ENCODE measurements around the gene DNAH10.

The DNAH10 gene, protein sequence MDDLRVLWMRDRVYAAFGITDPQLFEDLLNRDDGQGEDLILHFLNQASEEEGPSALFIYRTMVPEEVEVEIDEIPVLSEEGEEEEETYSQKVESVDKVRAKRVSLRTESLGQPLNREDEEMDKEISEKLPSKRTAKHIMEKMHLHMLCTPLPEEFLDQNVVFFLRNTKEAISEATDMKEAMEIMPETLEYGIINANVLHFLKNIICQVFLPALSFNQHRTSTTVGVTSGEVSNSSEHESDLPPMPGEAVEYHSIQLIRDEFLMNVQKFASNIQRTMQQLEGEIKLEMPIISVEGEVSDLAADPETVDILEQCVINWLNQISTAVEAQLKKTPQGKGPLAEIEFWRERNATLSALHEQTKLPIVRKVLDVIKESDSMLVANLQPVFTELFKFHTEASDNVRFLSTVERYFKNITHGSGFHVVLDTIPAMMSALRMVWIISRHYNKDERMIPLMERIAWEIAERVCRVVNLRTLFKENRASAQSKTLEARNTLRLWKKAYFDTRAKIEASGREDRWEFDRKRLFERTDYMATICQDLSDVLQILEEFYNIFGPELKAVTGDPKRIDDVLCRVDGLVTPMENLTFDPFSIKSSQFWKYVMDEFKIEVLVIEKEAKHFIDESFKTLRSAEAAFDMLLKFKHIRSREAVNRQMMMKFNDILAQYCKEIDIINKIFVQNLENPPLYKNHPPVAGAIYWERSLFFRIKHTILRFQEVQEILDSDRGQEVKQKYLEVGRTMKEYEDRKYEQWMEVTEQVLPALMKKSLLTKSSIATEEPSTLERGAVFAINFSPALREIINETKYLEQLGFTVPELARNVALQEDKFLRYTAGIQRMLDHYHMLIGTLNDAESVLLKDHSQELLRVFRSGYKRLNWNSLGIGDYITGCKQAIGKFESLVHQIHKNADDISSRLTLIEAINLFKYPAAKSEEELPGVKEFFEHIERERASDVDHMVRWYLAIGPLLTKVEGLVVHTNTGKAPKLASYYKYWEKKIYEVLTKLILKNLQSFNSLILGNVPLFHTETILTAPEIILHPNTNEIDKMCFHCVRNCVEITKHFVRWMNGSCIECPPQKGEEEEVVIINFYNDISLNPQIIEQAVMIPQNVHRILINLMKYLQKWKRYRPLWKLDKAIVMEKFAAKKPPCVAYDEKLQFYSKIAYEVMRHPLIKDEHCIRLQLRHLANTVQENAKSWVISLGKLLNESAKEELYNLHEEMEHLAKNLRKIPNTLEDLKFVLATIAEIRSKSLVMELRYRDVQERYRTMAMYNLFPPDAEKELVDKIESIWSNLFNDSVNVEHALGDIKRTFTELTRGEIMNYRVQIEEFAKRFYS (N-terminal part only)

DNA sequence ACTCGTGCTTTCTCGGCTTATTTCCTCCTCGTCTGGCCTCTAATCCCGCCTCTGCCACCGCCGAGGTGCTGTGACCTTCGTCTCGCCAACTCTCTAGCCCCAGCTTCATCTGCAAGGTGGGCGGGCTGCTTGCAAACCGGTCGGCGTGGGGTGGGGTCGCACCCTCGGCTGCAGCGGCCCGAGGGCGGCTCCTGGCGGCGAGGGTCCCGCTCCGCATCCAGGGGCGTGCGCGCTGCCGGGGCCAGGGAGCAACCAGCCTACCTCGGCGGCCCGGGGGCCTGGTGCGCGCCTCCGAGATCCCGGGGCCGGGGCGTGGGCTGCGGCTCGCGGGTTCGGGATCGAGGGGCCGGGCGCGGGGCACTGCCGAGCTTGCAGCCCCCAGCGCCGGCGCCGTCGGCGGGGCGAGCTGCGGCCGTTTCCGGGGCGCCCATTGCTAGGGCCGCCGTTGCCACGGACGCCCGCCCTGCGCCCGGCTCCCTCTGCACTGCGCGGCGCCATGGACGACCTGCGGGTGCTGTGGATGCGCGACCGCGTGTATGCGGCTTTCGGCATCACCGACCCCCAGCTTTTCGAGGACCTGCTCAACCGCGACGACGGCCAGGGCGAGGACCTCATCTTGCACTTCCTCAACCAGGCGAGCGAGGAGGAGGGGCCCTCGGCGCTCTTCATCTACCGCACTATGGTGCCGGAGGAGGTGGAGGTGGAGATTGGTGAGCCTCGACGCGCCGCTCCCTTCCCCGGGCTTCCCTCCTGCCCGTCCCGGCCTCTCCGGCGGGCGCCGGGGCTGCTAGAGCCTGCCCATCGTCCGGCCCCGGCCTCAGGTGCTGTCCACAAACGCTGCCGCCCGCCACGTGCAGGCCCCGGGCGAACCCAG lies at the start of gene DNAH10:
Gene DNAH10, plus strand, starts transcription at position 461 of the 874 bp plus-strand sequence. Its CDS starts 36 bp downstream, at position 497.
- no peak for DNase-seq (ENCODE audit: low read depth in 2 of 2, low spot score in 1 of 2)

DNA sequence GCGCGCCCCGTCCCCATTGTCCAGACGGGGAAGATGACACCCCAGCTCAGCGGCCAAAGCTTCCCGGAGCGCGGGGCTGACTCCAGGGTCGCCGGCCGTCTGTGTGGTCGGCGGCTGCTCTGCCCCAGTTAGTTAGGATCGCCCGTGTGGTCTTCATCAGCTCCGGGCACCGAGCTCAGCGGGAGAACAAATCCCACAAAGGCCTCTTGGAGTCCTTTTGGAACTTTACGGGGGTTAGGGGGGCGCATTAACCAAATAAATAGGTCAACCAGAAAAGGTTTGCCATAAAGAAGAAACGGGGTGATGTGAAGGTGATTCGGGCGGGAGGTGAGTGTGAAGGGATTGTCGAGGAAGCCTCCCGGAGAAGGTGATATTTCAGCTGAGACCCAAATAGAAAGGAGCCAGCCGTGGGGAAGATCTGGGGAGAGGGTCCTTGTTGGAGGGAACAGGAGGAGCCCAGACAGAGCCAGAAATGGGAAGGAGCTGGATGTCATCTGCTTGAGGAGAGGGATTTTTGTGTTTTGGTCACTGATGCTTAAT lies 49.3 kb upstream of the DNAH10 start:
- DNase-seq (ENCODE audit: low read depth in 2 of 2, low spot score in 1 of 2), result no peak

DNA sequence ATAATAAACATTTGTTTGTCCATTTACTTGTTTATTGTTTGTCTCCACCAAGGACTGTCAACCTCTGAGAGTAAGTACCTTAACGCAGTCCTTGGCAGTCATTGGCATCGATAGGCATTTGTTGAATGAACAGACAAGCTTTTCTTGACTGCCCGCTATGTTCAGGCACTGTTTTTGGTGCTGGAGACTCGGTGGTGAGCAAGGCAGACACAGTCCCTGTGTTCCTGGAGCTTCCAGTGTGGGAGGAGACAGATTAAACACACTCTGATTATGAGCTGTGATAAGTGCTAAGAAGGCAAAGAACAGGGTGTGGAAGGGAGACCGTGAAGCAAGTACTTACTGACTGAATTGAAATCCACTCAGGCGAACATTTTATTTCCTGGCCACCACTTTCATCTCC lies 48.7 kb upstream of the DNAH10 start:
- DNase-seq (ENCODE audit: low read depth in 2 of 2, low spot score in 1 of 2), result no peak

DNA sequence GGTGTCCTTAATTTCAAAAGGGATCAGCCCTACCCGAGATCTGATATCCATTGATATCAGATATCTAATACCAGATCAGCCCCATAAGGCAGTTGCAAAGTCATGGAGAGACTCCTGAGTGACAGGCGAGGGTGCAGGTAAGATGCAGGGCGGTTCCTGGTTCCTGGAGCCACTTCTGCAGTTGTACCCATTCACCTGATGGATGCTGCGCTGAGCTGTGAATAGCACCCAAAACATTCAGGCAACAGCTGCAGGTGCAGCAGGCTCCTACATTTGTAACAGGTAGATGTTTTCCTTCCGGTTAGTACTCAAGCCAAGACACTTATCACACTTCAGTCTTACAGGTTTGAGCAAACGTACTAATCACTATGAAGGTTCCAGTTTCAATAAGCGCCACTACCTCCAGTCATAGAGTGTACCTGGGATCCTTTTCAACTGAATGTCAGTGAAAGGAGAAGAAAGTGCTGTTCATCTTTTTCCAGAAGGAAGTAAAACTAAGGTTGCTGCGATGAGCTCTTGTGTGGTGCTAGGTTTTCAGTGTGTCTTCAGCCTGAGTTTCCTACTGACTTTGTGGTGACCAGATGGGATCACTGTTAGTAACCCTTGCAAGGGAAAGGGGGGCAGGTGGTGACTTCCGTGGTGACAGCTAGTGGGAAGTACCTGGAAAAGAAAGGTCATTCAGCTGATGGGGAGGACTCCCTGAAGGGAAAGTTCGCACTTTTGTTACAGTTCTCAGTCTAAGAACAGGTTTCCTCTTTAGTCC lies 48.1 kb upstream of the DNAH10 start:
- no peak for DNase-seq (ENCODE audit: low read depth in 2 of 2, low spot score in 1 of 2)

DNA sequence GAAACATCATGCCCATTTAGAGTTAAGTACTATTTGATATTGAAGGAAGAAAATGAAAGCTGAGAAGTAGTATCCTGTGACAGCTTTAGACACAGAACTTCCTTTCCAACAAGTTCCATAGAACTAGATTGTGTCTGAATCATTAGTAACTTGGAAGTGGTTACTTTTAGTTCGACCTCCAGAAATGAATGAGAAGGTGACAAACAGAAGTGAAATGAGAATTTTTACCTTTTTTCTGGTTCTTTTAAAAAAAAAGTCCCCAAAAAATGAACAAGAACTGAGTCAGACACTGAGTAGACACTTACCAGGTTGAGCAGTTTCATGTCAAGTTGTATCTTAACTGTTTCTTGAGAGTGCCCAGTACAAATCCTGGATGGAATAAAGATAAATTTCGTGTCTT lies 46.9 kb upstream of the DNAH10 start:
- DNase-seq (ENCODE audit: low read depth in 2 of 2, low spot score in 1 of 2), result no peak

DNA sequence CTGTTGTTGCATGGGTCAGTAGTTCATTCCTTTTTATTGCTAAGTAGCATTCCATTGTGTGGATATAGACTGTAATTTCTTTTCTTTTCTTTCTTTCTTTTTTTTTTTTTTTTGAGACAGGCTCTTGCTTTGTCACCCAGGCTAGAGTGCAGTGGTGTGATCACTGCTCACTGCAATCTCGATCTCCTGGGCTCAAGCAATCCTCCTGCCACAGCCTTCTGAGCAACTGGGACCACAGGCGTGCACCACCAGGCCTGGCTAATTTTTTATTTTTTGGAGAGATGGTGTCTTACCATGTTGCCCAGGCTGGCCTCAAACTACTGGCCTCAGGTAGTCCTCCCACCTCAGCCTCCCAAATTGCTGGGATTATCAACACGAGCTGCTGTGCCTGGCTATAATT lies 44.8 kb upstream of the DNAH10 start:
- DNase-seq (ENCODE audit: low read depth in 2 of 2, low spot score in 1 of 2), result no peak

DNA sequence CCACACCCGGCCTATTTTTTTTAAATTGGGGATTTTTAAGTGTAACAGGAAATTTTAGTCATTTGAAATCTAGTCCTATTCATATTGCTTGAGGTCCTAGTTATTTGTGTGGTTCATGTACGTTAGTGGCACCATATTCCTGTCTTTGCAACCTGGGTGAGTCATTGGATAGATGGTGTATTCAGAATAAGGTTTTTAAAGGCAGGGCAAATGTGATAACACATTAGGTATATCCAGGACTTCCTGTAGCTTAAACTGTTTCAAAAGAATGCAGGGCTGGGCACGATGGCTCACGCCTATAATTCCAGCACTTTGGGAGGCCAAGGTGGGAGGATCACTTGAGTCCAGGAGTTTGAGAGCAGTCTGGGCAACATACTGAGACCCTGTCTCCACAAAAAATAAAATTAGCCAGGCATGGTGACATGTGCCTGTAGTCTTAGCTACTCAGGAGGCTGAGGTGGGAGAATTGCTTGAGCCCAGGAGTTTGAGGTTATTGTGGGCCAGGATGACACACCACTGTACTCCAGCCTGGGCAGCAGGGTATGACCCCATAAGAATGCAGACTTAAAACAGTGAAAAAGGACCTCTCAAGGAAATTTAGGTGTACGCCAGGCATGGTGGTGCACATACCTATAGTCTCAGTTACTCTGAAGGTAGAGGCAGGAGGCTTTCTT lies 41.8 kb upstream of the DNAH10 start:
- DNase-seq (ENCODE audit: low read depth in 2 of 2, low spot score in 1 of 2), result no peak

DNA sequence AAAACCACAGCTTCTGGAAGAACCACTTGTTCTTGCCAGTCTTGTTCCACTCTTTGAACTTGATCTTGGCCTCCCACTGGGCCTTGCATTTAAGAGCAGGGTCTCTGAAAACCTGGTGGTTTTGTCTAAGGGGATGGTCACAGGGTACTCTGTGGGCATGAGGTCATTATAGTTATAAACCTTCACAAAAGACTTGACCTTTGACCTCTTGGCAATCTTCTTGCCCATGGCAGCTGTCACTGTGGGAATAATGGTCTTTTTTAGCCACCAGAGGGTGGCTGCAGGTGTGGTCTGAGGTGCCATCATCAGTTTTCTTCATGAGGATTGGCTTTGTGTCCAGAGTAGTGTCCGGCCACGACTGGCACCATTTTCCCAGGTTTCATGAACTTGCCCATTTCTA lies 40.9 kb upstream of the DNAH10 start:
- no peak for DNase-seq (ENCODE audit: low read depth in 2 of 2, low spot score in 1 of 2)

DNA sequence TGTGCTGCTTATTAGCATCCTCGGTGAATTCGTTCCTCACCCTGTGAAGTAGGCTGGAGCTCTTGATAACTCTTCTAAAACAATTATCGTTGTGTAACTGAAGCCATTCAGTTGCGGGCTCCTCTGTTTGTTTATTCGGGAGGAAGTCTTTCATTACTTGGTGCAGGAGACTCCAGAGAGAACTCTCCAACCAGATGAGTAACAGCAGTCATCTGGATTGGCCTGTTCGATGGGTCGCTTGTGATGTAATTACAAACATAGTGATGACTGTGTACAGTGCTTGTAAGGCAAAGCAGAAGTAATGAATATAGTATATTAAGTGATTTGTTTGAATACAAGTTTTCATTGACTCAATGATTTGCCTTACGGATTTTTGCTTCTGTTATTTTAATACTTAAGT lies 39.1 kb upstream of the DNAH10 start:
- no peak for DNase-seq (ENCODE audit: low read depth in 2 of 2, low spot score in 1 of 2)

DNA sequence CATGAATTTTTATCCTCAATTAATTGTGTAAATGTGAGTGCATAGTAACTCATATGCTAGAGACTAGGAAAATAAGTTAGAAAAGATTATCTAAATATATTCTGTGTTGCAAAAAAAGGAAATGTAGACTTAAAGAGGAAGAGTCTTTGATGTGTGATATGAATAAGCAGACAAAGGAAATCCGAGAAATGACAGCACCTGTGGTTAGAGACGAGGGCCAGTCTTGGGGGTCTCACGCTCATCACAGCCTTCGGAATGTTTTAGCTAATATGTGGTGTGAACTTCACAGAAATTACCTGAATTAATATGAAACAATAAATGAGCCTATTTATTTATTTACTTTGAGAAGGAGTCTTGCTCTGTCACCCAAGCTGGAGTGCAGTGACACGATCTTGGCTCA lies 38.3 kb upstream of the DNAH10 start:
- DNase-seq (ENCODE audit: low read depth in 2 of 2, low spot score in 1 of 2), result no peak

DNA sequence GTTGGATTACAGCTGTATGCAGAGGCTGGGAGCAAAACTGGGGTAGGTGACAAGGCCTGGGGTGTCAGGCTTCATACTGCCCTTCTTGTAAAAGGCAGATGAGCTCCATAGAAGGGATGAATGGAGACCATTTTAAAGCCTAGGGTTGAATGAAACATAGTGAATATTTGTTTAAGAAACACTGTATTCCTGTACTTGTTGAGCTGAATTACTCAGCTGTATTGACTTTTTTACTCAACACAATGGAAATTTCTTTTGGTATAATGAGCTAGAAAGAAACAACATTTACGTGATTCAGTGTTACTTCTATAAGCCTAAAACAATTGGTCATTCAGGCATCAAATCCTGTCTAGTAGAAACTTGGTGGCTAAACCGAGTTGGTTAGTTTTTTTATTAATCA lies 35.9 kb upstream of the DNAH10 start:
- no peak for DNase-seq (ENCODE audit: low read depth in 2 of 2, low spot score in 1 of 2)

DNA sequence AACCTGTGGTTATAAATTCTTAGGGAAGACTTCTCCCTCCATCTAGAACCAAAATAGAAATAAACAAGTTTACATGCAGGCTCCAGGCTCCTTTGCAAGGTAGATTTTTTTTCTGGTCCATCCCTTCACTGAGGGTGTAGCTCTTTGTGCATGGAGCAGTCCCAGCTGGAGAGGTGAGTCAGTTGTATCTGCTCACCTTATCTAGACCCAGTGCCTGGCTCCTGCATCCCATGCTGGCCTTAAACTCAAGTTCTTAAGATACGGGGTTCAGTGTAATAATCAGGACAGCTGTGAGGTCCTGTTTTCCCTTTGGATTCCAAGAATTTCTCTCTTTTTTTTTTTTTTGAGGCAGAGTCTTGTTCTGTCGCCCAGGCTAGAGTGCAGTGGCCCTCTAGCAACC lies 35.1 kb upstream of the DNAH10 start:
- no peak for DNase-seq (ENCODE audit: low read depth in 2 of 2, low spot score in 1 of 2)

DNA sequence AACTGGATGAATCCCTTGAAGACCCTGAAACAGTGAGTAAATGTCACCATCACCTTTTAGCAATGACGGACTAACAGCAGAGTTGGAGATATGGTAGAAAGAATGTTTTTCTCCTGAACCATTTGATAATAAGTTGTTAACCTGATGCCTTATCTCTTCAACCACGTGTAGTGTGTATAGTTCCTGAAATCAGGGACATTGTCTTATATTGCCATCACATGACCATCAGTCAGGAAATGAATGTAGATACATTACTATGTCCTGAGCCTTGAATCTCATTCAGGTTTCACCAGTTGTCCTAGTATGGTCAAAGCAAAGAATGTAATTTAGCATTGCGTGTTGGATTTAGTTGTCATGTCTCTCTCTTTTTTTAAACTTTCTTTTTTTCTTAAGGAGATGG lies 34.2 kb upstream of the DNAH10 start:
- no peak for DNase-seq (ENCODE audit: low read depth in 2 of 2, low spot score in 1 of 2)

DNA sequence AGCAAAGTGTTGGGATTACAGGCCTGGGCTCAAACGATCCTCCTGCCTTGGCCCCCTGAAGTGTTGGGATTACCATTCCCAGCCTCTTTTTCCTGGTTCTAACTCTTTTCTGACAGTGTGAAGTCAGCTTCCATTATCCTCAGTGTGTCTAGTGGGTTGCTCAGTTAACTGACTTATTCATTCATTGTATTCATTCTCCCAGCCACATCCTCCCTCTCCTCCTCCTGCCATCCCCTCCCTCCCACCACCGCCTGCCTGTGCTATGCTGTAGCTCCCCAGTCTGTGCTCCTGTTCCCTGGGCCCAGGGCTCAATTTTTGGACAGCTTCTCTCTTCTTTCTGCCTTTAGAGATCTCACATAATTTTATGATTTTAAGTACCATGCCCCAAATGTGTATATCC lies 30.5 kb upstream of the DNAH10 start:
- no peak for DNase-seq (ENCODE audit: low read depth in 2 of 2, low spot score in 1 of 2)

DNA sequence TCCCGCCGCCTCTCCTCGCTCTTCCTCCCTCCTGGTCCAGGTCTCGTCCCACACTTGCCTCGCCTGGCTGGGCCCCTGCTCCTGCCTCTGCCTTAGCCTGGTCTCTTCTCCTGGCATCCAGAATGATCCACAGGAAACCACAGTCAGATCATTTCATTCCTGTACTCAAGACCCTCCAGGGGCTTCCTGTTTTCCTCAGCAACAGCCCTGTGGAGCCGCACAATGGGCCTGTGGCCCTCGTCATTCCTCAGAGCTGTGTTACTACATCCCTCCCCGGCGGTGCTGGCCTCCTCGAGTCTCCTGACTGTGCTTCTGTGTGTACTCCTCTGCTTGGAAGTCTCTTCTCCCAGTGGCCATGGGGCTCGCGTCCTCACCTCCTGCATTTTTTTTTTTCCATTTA lies 29.9 kb upstream of the DNAH10 start:
- no peak for DNase-seq (ENCODE audit: low read depth in 2 of 2, low spot score in 1 of 2)

DNA sequence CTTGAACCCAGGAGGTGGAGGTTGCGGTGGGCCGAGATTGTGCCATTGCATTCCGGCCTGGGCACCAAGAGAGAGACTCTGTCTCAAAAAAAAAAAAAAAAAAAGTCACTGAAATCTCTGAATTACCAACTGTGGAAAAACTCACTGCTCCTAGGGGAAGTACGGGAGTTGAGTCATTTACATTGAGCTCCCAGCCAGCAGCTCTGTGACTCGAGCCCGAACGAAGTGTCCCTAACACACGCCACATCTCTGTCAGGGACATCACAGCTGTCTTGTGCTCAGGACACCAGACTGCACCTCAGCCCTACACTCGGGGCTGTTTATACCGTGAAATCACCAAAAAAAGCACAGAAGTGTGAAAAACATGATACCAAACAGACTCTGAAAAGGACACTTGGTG lies 28.9 kb upstream of the DNAH10 start:
- no peak for DNase-seq (ENCODE audit: low read depth in 2 of 2, low spot score in 1 of 2)

DNA sequence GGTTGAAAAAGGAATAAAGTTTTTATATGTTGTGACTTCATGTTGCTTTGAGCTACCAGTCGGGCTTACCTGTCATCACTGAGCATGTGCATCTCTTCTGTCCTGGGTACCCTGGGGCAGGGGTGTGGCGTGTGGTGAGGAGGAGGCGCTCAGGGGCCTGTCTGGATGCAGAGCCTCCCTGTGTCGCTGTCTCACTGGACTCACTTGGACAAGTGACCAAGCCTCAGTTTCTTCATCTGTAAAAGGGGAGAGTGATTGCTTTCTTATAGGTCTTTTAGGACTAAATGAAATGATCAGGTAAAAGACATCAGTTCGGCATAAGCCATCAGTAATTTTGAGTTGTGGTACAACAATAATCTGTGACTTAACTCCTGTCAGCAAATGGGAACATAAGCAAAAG lies 27.8 kb upstream of the DNAH10 start:
- no peak for DNase-seq (ENCODE audit: low read depth in 2 of 2, low spot score in 1 of 2)

DNA sequence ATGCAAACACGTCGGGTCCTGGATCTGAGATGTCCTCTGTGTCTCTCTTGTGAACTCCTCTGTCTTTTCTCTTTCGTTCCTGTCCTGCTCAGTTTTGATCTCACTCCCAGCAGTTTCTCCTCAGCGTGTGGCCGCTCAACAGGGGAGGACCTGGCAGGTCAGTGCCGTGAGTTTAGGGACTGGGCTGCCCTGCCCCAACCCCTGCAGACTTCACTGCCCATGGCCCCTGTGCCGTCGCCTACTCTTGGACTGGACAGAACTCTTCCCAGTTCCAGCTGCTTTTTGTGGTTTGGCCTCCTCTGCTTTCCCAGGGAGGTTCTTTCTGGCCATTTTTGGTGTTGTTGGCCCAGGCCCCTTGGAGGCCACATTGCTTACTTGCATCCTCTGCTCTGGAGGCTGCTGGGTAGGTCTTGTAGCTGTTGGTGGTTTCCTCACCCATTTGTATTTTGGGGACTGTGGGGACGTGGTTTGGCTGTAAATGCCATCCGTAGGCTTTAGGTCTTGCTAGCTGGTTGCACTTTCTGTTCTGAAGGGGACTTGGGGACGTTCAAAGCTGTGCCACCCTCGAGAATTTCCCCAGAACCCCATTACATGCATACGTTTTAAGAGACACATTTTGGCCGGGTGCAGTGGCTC lies 20.0 kb upstream of the DNAH10 start:
- DNase-seq (ENCODE audit: low read depth in 2 of 2, low spot score in 1 of 2), result no peak
